Neuronal stem cell (in vitro differentiated cells): Measurements from ENCODE around the gene EXOC3.

Experiments
- DNase-seq: peaks from one replicate; pipeline ENCODE4 v3.0.0-alpha.2; 2013; ENCODE audit warnings: low spot score
- H2AFZ ChIP-seq: one replicate; pipeline ENCODE4 v1.6.1; 2013; ENCODE audit warnings: mild to moderate bottlenecking, low read length, inconsistent platforms
- H2AK5ac ChIP-seq: 2 replicates; pipeline ENCODE4 v1.6.1; 2013; ENCODE audit warnings: low read depth, mild to moderate bottlenecking, inconsistent platforms, low read length, moderate library complexity, mixed read lengths
- H2BK120ac ChIP-seq: 2 replicates; pipeline ENCODE4 v1.6.1; 2013; ENCODE audit warnings: low read depth, mild to moderate bottlenecking, inconsistent platforms, low read length, moderate library complexity, mixed read lengths
- H2BK12ac ChIP-seq: one replicate; pipeline ENCODE4 v1.6.1; 2013; ENCODE audit warnings: low read length, inconsistent platforms
- H2BK15ac ChIP-seq: 2 replicates; pipeline ENCODE4 v1.6.1; 2013; ENCODE audit warnings: mild to moderate bottlenecking, low read length, inconsistent platforms, mixed read lengths
- H2BK5ac ChIP-seq: one replicate; pipeline ENCODE4 v1.6.1; 2013; ENCODE audit warnings: inconsistent platforms, mild to moderate bottlenecking, low read length, moderate library complexity
- H3K14ac ChIP-seq: one replicate; pipeline ENCODE4 v1.6.1; 2013; ENCODE audit warnings: low read length, inconsistent platforms
- H3K18ac ChIP-seq: 2 replicates; pipeline ENCODE4 v1.6.1; 2013; ENCODE audit warnings: low read length, inconsistent platforms
- H3K23ac ChIP-seq: 2 replicates; pipeline ENCODE4 v1.6.1; 2013; ENCODE audit warnings: low read depth, mild to moderate bottlenecking, mixed read lengths, low read length, inconsistent platforms; ENCODE audit not compliant: poor library complexity
- H3K27ac ChIP-seq: replicated peaks from 3 replicates; pipeline ENCODE4 v1.5.1; 2013; ENCODE audit warnings: low read length, inconsistent platforms
- H3K27me3 ChIP-seq, 3 experiments: 2 replicates each; pipeline ENCODE4 v1.6.1; 2013; ENCODE audit warnings: low read length in 3 of 3, mild to moderate bottlenecking in 2 of 3, inconsistent platforms in 1 of 3, low read depth in 1 of 3, mixed read lengths in 1 of 3, moderate library complexity in 1 of 3; ENCODE audit not compliant: control insufficient read depth in 3 of 3, insufficient read depth in 3 of 3
- H3K36me3 ChIP-seq, 2 donors: replicated peaks in 1 of 2; 2 replicates each; pipeline ENCODE4 v1.6.1; 2013; ENCODE audit warnings: low read length in 2 of 2; ENCODE audit not compliant: control insufficient read depth in 2 of 2, insufficient read depth in 2 of 2
- H3K4ac ChIP-seq: 2 replicates; pipeline ENCODE4 v1.6.1; 2013; ENCODE audit warnings: inconsistent platforms, mild to moderate bottlenecking, low read length, moderate library complexity
- H3K4me1 ChIP-seq, 2 donors: 1 replicate in 1 of 2; 2 replicates in 1 of 2; pipeline ENCODE4 v1.6.1; 2013; ENCODE audit warnings: low read length in 2 of 2, low read depth in 1 of 2; ENCODE audit not compliant: control insufficient read depth in 2 of 2, insufficient read depth in 1 of 2
- H3K4me2 ChIP-seq: one replicate; pipeline ENCODE4 v1.6.1; 2013; ENCODE audit warnings: mild to moderate bottlenecking, low read length, inconsistent platforms; ENCODE audit not compliant: insufficient read depth, poor library complexity, severe bottlenecking
- H3K4me3 ChIP-seq, 2 donors: 2 replicates each; pipeline ENCODE4 v1.5.1; 2013; ENCODE audit warnings: low read length in 2 of 2, mild to moderate bottlenecking in 2 of 2, inconsistent platforms in 1 of 2, moderate library complexity in 1 of 2
- H3K79me1 ChIP-seq: one replicate; pipeline ENCODE4 v1.6.1; 2013; ENCODE audit warnings: low read depth, mild to moderate bottlenecking, inconsistent platforms, low read length, moderate library complexity
- H3K9ac ChIP-seq: one replicate; pipeline ENCODE4 v1.6.1; 2013; ENCODE audit warnings: mild to moderate bottlenecking, low read depth, low read length, inconsistent platforms; ENCODE audit not compliant: poor library complexity
- H3K9me3 ChIP-seq, 2 donors: replicated peaks in 1 of 2; 2 replicates each; pipeline versions ENCODE3 to v1.6.1; 2013; ENCODE audit warnings: low read length in 2 of 2, mild to moderate bottlenecking in 2 of 2, inconsistent platforms in 1 of 2, low read depth in 1 of 2, mixed read lengths in 1 of 2, moderate library complexity in 1 of 2; ENCODE audit not compliant: control insufficient read depth in 2 of 2, insufficient read depth in 1 of 2
- H4K8ac ChIP-seq: one replicate; pipeline ENCODE4 v1.6.1; 2013; ENCODE audit warnings: low read depth, mild to moderate bottlenecking, inconsistent platforms, low read length, moderate library complexity
- H4K91ac ChIP-seq: one replicate; pipeline ENCODE4 v1.6.1; 2013; ENCODE audit warnings: low read length, low read depth, mild to moderate bottlenecking, inconsistent platforms; ENCODE audit not compliant: poor library complexity
- WGBS, 2 donors: extraction: QIAGEN DNeasy Blood & Tissue Kit; methylation state at CpG; one replicate each; pipeline ENCODE4 v1.1.7; 2013; ENCODE audit warnings: missing lambda C conversion rate in 2 of 2, mixed read lengths in 1 of 2; ENCODE audit not compliant: insufficient read length in 2 of 2, insufficient replicate concordance in 1 of 2; ENCODE audit errors: extremely low coverage in 2 of 2; 5-methylcytosine and 5-hydroxymethylcytosine counted together

Gene EXOC3

GRCh38 chr5:404666-405241 lies 38.2 kb upstream of the EXOC3 start:
- H2BK12ac ChIP-seq, result no peak overlapping the region
- no peak overlapping the region for H3K4me2 ChIP-seq
- no peak overlapping the region for H2BK120ac ChIP-seq
- H3K27ac ChIP-seq, result no peak overlapping the region
- peak overlapping the region; percentile 33 for H4K8ac ChIP-seq
- no peak overlapping the region for H2AFZ ChIP-seq
- H3K9me3 ChIP-seq, result no peaks in the 10 kb centered on the region
- WGBS, 2 donors, result no CpG with 5 or more reads among the region's 12 CpGs
- H3K9ac ChIP-seq, result no peak overlapping the region
- H2AK5ac ChIP-seq, result no peak overlapping the region
- no peak overlapping the region for H3K4ac ChIP-seq
- H3K14ac ChIP-seq, result no peak overlapping the region
- H2BK15ac ChIP-seq, result no peak overlapping the region
- H4K91ac ChIP-seq, result no peak overlapping the region
- no peaks in the 10 kb centered on the region for H3K36me3 ChIP-seq
- peaks cover 5 to 13% of the 10 kb centered on the region in 2 donors for H3K4me1 ChIP-seq
- H3K4me3 ChIP-seq, result no peak overlapping the region
- H3K18ac ChIP-seq, result no peak overlapping the region
- no peaks in the 10 kb centered on the region for H3K27me3 ChIP-seq
- no peak overlapping the region for H3K23ac ChIP-seq
- DNase-seq, result no peak
- H3K79me1 ChIP-seq, result no peaks in the 10 kb centered on the region
- H2BK5ac ChIP-seq, result no peak overlapping the region

GRCh38 chr5:405421-405820 lies 37.6 kb upstream of the EXOC3 start:
- H3K9me3 ChIP-seq, result no peaks in the 10 kb centered on the region
- no peak overlapping the region for H3K23ac ChIP-seq
- no peak overlapping the region for H3K4ac ChIP-seq
- H4K91ac ChIP-seq, result no peak overlapping the region
- no peak overlapping the region for H3K27ac ChIP-seq
- H4K8ac ChIP-seq, result no peak overlapping the region
- no peaks in the 10 kb centered on the region for H3K79me1 ChIP-seq
- no peak for DNase-seq
- peaks cover 1 to 9% of the 10 kb centered on the region in 2 donors for H3K4me1 ChIP-seq
- no peak overlapping the region for H3K9ac ChIP-seq
- peak overlapping the region; percentile 4 for H2BK15ac ChIP-seq
- no peak overlapping the region for H3K18ac ChIP-seq
- H2BK5ac ChIP-seq, result no peak overlapping the region
- no CpG with 5 or more reads among the region's 18 CpGs for WGBS, 2 donors
- no peak overlapping the region for H3K14ac ChIP-seq
- no peak overlapping the region for H2AK5ac ChIP-seq
- no peaks in the 10 kb centered on the region for H3K27me3 ChIP-seq
- no peaks in the 10 kb centered on the region for H3K36me3 ChIP-seq
- H2AFZ ChIP-seq, result peak overlapping the region; percentile 77
- no peak overlapping the region for H2BK120ac ChIP-seq
- no peak overlapping the region for H3K4me3 ChIP-seq
- H3K4me2 ChIP-seq, result no peak overlapping the region
- no peak overlapping the region for H2BK12ac ChIP-seq

GRCh38 chr5:406041-406440 lies 36.9 kb upstream of the EXOC3 start:
- Histone ChIP-seq H2BK120ac (no peak overlapping the region), H3K4me2 (no peak overlapping the region), H2BK5ac (no peak overlapping the region), H2BK12ac (no peak overlapping the region), H4K8ac (no peak overlapping the region), H3K14ac (no peak overlapping the region), H3K36me3 (no peaks in the 10 kb centered on the region), H3K9me3 (no peaks in the 10 kb centered on the region), H2BK15ac (peak overlapping the region; percentile 4), H3K27me3 (no peaks in the 10 kb centered on the region), H3K18ac (no peak overlapping the region), H3K27ac (no peak overlapping the region), H3K4me3 (no peak overlapping the region), H3K4me1 (peaks cover 0 to 7% of the 10 kb centered on the region in 2 donors), H2AFZ (peak overlapping the region; percentile 77), H3K23ac (peak overlapping the region; percentile 28), H4K91ac (no peak overlapping the region), H3K9ac (no peak overlapping the region), H3K79me1 (no peaks in the 10 kb centered on the region), H3K4ac (no peak overlapping the region), H2AK5ac (no peak overlapping the region)
- DNase-seq, result no peak
- no CpG with 5 or more reads among the region's 9 CpGs for WGBS, 2 donors

- no CpG with 5 or more reads among the region's 6 CpGs for WGBS, 2 donors
- Histone ChIP-seq H4K91ac (no peak overlapping the region), H2BK15ac (no peak overlapping the region), H3K79me1 (no peaks in the 10 kb centered on the region), H3K9me3 (no peaks in the 10 kb centered on the region), H2AK5ac (no peak overlapping the region), H3K18ac (no peak overlapping the region), H3K27me3 (no peaks in the 10 kb centered on the region), H3K14ac (no peak overlapping the region), H2BK120ac (no peak overlapping the region), H3K23ac (no peak overlapping the region), H3K4me3 (no peak overlapping the region), H3K9ac (no peak overlapping the region), H3K27ac (no peak overlapping the region), H2AFZ (no peak overlapping the region), H3K36me3 (no peaks in the 10 kb centered on the region), H4K8ac (no peak overlapping the region), H2BK12ac (no peak overlapping the region), H3K4ac (no peak overlapping the region), H3K4me2 (no peak overlapping the region), H2BK5ac (no peak overlapping the region), H3K4me1 (peaks cover 0 to 7% of the 10 kb centered on the region in 2 donors)
- no peak for DNase-seq
These were observed 35.9 kb upstream of the EXOC3 start for GRCh38 chr5:407051-407450.
